Left lung (tissue), 10 donors: ENCODE measurements around the gene RNF6. TPM values are rescaled to one million over a fixed set of nuclear protein-coding genes. Genes with fewer than 3 reads are reported as not detected.

Experiments used
- ATAC-seq: fragments of 200-7000 bp; cut with Tn5 transposase; one replicate; pipeline ENCODE4 v1.9.1; 2020; ENCODE audit warnings: moderate library complexity
- DNase-seq, 4 donors: peaks; one replicate each; pipeline ENCODE4 v3.0.0-alpha.2; 2013 to 2020
- H3K27ac ChIP-seq, 2 donors: fragments of 200-600 bp; sonication (generic) in 1 of 2; one replicate each; pipeline versions ENCODE4 v1.5.0 to v1.8.0; 2020 to 2021
- H3K27me3 ChIP-seq, 2 donors: fragments of 200-600 bp; sonication (generic) in 1 of 2; one replicate each; pipeline versions ENCODE4 v1.5.0 to v1.8.0; 2020 to 2021
- H3K36me3 ChIP-seq, 2 donors: fragments of 200-600 bp; sonication (generic) in 1 of 2; one replicate each; pipeline versions ENCODE4 v1.5.0 to v1.8.0; 2020 to 2021
- H3K4me1 ChIP-seq, 2 donors: fragments of 200-600 bp; one replicate each; pipeline ENCODE4 v1.8.0; 2021
- H3K4me3 ChIP-seq, 2 donors: fragments of 200-600 bp; sonication (generic) in 1 of 2; one replicate each; pipeline versions ENCODE4 v1.5.0 to v1.8.0; 2020 to 2021; ENCODE audit warnings: mild to moderate bottlenecking in 1 of 2
- H3K9me3 ChIP-seq, 2 donors: fragments of 200-600 bp; sonication (generic) in 1 of 2; one replicate each; pipeline versions ENCODE4 v1.5.0 to v1.8.0; 2020 to 2021
- intact Hi-C, 2 donors: fragments of 100-400 bp; cut with DNase I; formaldehyde crosslinking; loops; one replicate each; pipeline versions ENCODE4 v1.11.2 to v1.14.2; 2022
- polyA plus RNA-seq, 6 donors: library from polyadenylated mRNA; unstranded; fragments of 120-200 nt; gene quantifications; one replicate each; pipeline ENCODE4 v1.2.1, GENCODE V29; 2013; ENCODE audit not compliant: insufficient read length in 6 of 6
- total RNA-seq, 2 donors: library from RNA; stranded (reverse); fragmentation: NEBNext Ultra II Directional; extraction: Animal tissue kit (Norgen Biotek cat#: 25700); gene quantifications; one replicate each; pipeline ENCODE4 v1.2.1, GENCODE V29; 2021
- TF ChIP-seq, protein P1 (sequence below), 2 donors: fragments of 200-600 bp; sonication (generic) in 1 of 2; IDR thresholded peaks; one replicate each; pipeline versions ENCODE4 v1.5.0 to v1.8.0; 2021; ENCODE audit warnings: antibody characterized with exemption in 2 of 2
- donor health status: DM: no; HTN: yes; CAD: no.
- donor health status: DM: no; HTN: no; CAD: no.

RNF6 gene
- total and polyA plus RNA-seq, 8 donors: 24.6 to 33.1 (median 28.0) TPM

- peaks cover 12 to 24% of the 10 kb centered on the region in 2 donors for H3K4me1 ChIP-seq
- ATAC-seq (no peak), DNase-seq (no peak)
- H3K27ac ChIP-seq: no peak overlapping the region
- H3K36me3 ChIP-seq: no peaks in the 10 kb centered on the region
- intact Hi-C loops: no loop called here
- no peaks in the 10 kb centered on the region for H3K27me3 ChIP-seq
- TF ChIP-seq, protein P1, sequence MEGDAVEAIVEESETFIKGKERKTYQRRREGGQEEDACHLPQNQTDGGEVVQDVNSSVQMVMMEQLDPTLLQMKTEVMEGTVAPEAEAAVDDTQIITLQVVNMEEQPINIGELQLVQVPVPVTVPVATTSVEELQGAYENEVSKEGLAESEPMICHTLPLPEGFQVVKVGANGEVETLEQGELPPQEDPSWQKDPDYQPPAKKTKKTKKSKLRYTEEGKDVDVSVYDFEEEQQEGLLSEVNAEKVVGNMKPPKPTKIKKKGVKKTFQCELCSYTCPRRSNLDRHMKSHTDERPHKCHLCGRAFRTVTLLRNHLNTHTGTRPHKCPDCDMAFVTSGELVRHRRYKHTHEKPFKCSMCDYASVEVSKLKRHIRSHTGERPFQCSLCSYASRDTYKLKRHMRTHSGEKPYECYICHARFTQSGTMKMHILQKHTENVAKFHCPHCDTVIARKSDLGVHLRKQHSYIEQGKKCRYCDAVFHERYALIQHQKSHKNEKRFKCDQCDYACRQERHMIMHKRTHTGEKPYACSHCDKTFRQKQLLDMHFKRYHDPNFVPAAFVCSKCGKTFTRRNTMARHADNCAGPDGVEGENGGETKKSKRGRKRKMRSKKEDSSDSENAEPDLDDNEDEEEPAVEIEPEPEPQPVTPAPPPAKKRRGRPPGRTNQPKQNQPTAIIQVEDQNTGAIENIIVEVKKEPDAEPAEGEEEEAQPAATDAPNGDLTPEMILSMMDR (IDR thresholded peaks at IDR 0.05): no peak
- no peaks in the 10 kb centered on the region for H3K9me3 ChIP-seq
- H3K4me3 ChIP-seq: no peak overlapping the region
Measured at GRCh38 chr13:26259634-26260033, 37.5 kb upstream of the RNF6 start.

DNA sequence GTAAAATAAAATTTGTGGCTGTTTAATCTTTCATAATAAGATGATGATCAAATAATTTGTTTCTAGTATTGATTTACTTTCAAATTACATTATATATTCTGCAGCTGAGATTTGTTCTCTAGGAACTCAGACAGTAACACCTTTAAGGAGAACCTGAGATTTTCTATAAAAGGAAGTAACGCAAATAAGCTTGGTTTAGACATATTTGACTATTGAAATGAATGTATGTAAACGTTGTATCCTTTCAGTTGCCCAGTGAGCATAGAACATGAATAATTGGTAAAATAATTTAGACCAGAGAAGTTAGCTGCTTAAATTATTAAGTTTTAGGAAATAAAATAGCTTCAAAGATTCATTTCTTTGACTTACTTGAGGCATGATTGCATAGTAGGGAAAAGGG is 34.9 kb upstream of the RNF6 start:
- no peak for ATAC-seq
- Histone ChIP-seq H3K4me3 (no peak overlapping the region), H3K36me3 (no peaks in the 10 kb centered on the region), H3K4me1 (peaks cover 17 to 28% of the 10 kb centered on the region in 2 donors), H3K27ac (no peak overlapping the region), H3K27me3 (no peaks in the 10 kb centered on the region), H3K9me3 (no peaks in the 10 kb centered on the region)
- DNase-seq: no peak
- TF ChIP-seq, protein P1 (IDR thresholded peaks at IDR 0.05): no peak
- intact Hi-C loops: no loop called here

DNA sequence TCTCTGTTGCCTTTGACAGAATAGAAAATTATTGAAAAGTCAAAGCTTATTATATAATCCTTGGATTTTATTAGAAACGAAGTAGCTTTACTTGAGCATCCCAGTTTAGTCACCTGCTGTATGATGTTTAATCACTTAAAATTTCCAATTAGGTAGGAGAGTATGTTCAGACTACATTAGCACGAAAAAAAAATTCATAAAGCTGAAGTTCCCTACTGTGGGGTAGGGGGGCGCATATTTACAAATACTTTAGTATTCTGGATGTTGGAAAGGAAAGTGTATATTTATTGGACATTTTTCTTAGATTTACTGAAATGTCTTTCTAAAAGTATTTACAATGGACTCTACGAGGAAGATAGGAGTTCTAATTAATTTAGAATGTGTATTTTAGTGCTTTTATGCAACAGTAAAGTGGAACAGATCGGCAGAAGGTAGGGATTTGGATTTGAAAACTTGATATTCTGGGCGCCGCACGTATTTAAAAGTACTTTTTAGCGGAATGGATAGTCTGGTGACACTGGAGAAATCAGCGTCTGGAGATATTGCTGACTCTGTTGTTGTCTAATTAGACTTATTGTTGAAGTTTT is 33.7 kb upstream of the RNF6 start:
- Histone ChIP-seq H3K4me1 (peaks cover 17 to 28% of the 10 kb centered on the region in 2 donors), H3K27me3 (no peaks in the 10 kb centered on the region), H3K9me3 (no peaks in the 10 kb centered on the region), H3K4me3 (peak overlapping the region; percentile 90 to 94), H3K36me3 (no peaks in the 10 kb centered on the region), H3K27ac (no peak overlapping the region)
- ATAC-seq: no peak
- DNase-seq: peak in 1 of 4 donors; percentile 8
- intact Hi-C loops: no loop called here
- TF ChIP-seq, protein P1 (IDR thresholded peaks at IDR 0.05): peak in 1 of 2 donors; percentile 26

GRCh38 chr13:26255115-26255514 is 33.0 kb upstream of the RNF6 start:
- intact Hi-C loops: no loop called here
- DNase-seq (no peak), ATAC-seq (no peak)
- H3K27ac ChIP-seq: peak overlapping the region; percentile 94 to 96
- H3K4me1 ChIP-seq: peaks cover 17 to 28% of the 10 kb centered on the region in 2 donors
- no peaks in the 10 kb centered on the region for H3K9me3 ChIP-seq
- H3K4me3 ChIP-seq: peak overlapping the region; percentile 90 to 94
- no peaks in the 10 kb centered on the region for H3K36me3 ChIP-seq
- H3K27me3 ChIP-seq: no peaks in the 10 kb centered on the region
- TF ChIP-seq, protein P1 (IDR thresholded peaks at IDR 0.05): no peak

DNA sequence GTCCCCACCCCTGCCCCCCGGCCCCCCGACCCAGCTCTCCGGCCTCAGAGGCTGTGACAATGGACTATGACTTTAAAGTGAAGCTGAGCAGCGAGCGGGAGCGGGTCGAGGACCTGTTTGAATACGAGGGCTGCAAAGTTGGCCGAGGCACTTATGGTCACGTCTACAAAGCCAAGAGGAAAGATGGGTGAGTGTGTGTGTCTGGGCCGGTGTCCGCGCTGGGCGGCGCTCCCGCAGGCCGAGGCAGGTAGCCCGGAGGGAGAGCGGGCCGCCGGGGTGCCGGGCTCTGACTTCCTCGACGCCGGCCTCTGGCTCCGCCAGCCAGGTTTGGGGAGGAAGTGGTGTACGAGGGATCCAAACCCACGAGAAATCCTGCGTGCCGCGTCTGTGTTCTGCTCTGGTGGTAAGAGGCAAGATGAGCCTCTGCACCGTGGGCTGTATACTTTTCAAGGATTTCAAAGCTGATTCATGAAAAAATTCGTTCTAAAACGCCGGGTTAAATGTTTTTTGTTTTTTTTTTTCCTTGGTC is 32.5 kb upstream of the RNF6 start:
- H3K27me3 ChIP-seq: no peaks in the 10 kb centered on the region
- H3K4me3 ChIP-seq: peak overlapping the region; percentile 90 to 94
- TF ChIP-seq, protein P1 (IDR thresholded peaks at IDR 0.05): no peak
- no peaks in the 10 kb centered on the region for H3K9me3 ChIP-seq
- DNase-seq: peak; percentile 16 to 93 (median 50)
- peak overlapping the region; percentile 94 to 96 for H3K27ac ChIP-seq
- ATAC-seq: peak; percentile 75
- peaks cover 17 to 28% of the 10 kb centered on the region in 2 donors for H3K4me1 ChIP-seq
- intact Hi-C loops: no loop called here
- no peaks in the 10 kb centered on the region for H3K36me3 ChIP-seq
